Stimulated activated CD8-positive, alpha-beta memory T cell treated with anti-CD3 and anti-CD28 coated beads, Interleukin-2, amount 100 ng/mL, for 48 hours (primary cell): Measurements from ENCODE around the gene TMEM135.
"Not testable (repeated sequence)": the region's sequence is repeated elsewhere in the genome, so short reads cannot be mapped to it uniquely, and the experiment has no call there.

Experiments
- DNase-seq, 2 donors: peaks; one replicate each; pipeline ENCODE4 v3.0.0-alpha.2; 2020; ENCODE audit warnings: low read depth in 2 of 2

TMEM135 gene

GRCh38 chr11:87076874-87077429, 39.2 kb downstream of the TMEM135 start:
- DNase-seq = no peak

- DNase-seq = no peak
These were observed 43.6 kb downstream of the TMEM135 start for GRCh38 chr11:87081358-87081757.

- DNase-seq = no peak
These were observed 44.9 kb downstream of the TMEM135 start for GRCh38 chr11:87082590-87082989.

GRCh38 chr11:87083029-87083428, 45.3 kb downstream of the TMEM135 start:
- no peak for DNase-seq

- DNase-seq = no peak
These were observed 54.4 kb downstream of the TMEM135 start for GRCh38 chr11:87092159-87092558.

GRCh38 chr11:87092567-87092966, 54.8 kb downstream of the TMEM135 start:
- no peak for DNase-seq

- DNase-seq = peak in 1 of 2 donors; percentile 3
These were observed 59.8 kb downstream of the TMEM135 start for GRCh38 chr11:87097582-87097981.

GRCh38 chr11:87101956-87102580, 64.3 kb downstream of the TMEM135 start:
- no peak for DNase-seq

GRCh38 chr11:87105826-87106225, 68.1 kb downstream of the TMEM135 start:
- not testable (repeated sequence) for DNase-seq

- DNase-seq = not testable (repeated sequence)
These were observed 69.6 kb downstream of the TMEM135 start for GRCh38 chr11:87107379-87107778.

GRCh38 chr11:87110443-87111131, 72.9 kb downstream of the TMEM135 start:
- DNase-seq = no peak

- no peak for DNase-seq
These were observed 76.4 kb downstream of the TMEM135 start for GRCh38 chr11:87114093-87114492.

GRCh38 chr11:87116185-87116584, 78.5 kb downstream of the TMEM135 start:
- no peak for DNase-seq

GRCh38 chr11:87120937-87121336, 83.2 kb downstream of the TMEM135 start:
- DNase-seq = no peak

- no peak for DNase-seq
These were observed 85.1 kb downstream of the TMEM135 start for GRCh38 chr11:87122852-87123251.

GRCh38 chr11:87125257-87125656, 87.5 kb downstream of the TMEM135 start:
- DNase-seq = no peak

- no peak for DNase-seq
These were observed 89.4 kb downstream of the TMEM135 start for GRCh38 chr11:87127101-87127500.

GRCh38 chr11:87128372-87128771, 90.6 kb downstream of the TMEM135 start:
- no peak for DNase-seq

GRCh38 chr11:87134524-87135106, 96.9 kb downstream of the TMEM135 start:
- DNase-seq = no peak

GRCh38 chr11:87136236-87136635, 98.5 kb downstream of the TMEM135 start:
- no peak for DNase-seq

GRCh38 chr11:87137711-87138110, 100.0 kb downstream of the TMEM135 start:
- DNase-seq = no peak

GRCh38 chr11:87139475-87139874, 101.7 kb downstream of the TMEM135 start:
- no peak for DNase-seq

- DNase-seq = no peak
These were observed 103.6 kb downstream of the TMEM135 start for GRCh38 chr11:87141322-87141721.
